Vagina (tissue), 2 donors: Measurements from ENCODE around the gene FMNL2. TPM values are rescaled to one million over a fixed set of nuclear protein-coding genes. Genes with fewer than 3 reads are reported as not detected.
A peak's percentile ranks its signal among the peaks of the same experiment; 100 is the strongest.

ENCODE experiments used
- DNase-seq, 2 donors: peaks; one replicate each; pipeline ENCODE4 v3.0.0-alpha.2; 2017; ENCODE audit errors: extremely low spot score in 2 of 2
- H3K27ac ChIP-seq: fragments of 200-600 bp; sonication (generic); one replicate; pipeline ENCODE4 v1.5.1; 2019
- H3K27me3 ChIP-seq: fragments of 200-600 bp; sonication (generic); one replicate; pipeline ENCODE4 v1.5.1; 2019
- H3K36me3 ChIP-seq, 2 donors: fragments of 200-600 bp; sonication (generic); one replicate each; pipeline ENCODE4 v1.5.1; 2017 to 2019
- H3K4me1 ChIP-seq: fragments of 200-600 bp; sonication (generic); one replicate; pipeline ENCODE4 v1.5.1; 2019
- H3K4me3 ChIP-seq, 2 donors: fragments of 200-600 bp; sonication (generic); 1 replicate in 1 of 2; 2 replicates in 1 of 2; pipeline ENCODE4 v1.5.1; 2016 to 2019
- H3K9me3 ChIP-seq: fragments of 200-600 bp; sonication (generic); one replicate; pipeline ENCODE4 v1.5.1; 2019
- POLR2A ChIP-seq, 2 donors: fragments of 450-650 bp; IDR thresholded peaks; one replicate each; pipeline ENCODE4 v1.6.1; 2017; ENCODE audit warnings: antibody characterized with exemption in 2 of 2, mild to moderate bottlenecking in 2 of 2, moderate library complexity in 2 of 2
- POLR2AphosphoS5 ChIP-seq, 2 donors: sonication (generic); formaldehyde crosslinking; IDR thresholded peaks; one replicate each; pipeline ENCODE4 v1.9.0; 2017; ENCODE audit warnings: antibody characterized with exemption in 2 of 2, mild to moderate bottlenecking in 2 of 2, low read depth in 1 of 2; ENCODE audit not compliant: insufficient read depth in 1 of 2
- intact Hi-C: fragments of 100-400 bp; cut with DNase I; formaldehyde crosslinking; loops from one replicate; pipeline ENCODE4 v1.15.1; 2023
- total RNA-seq: library from RNA; depleted of rRNA; stranded (reverse); fragments of >200 nt; gene quantifications from one replicate; pipeline ENCODE4 v1.2.3, GENCODE V29; 2016
- TF ChIP-seq, protein P1 (sequence below), 3 experiments: fragments of 450-650 bp in 2 of 3; fragments of 200-600 bp in 1 of 3; sonication (generic) in 1 of 3; IDR thresholded peaks; one replicate each; pipeline ENCODE4 v1.5.1; 2017 to 2019; ENCODE audit warnings: antibody characterized with exemption in 3 of 3, mild to moderate bottlenecking in 2 of 3, moderate library complexity in 2 of 3

The FMNL2 gene
- total RNA-seq, 1 donor from 2014 or later = 35.4 TPM

DNA sequence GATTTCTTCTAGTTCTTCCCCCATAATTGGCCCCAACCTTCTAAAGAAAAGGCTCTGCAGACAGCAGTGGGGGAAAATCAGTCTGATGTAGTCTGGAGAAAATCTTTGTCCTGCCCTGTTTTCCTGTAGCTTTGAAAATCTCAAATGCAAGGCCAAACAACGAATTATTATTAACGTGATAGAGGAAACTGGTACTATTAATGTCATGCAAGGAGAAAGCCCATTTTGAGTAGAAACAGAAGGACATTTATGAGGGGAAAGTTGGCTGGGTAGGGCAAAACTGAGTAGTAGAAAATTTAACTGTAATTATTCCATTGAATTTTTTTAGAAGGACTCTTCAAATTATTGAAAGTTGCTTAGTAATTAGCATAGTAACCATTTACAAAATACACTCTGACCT is 98.8 kb downstream of the FMNL2 start:
- Histone ChIP-seq H3K27me3 (no peaks in the 10 kb centered on the region), H3K27ac (peak overlapping the region; percentile 26), H3K4me3 (no peak overlapping the region), H3K36me3 (no peaks in the 10 kb centered on the region), H3K4me1 (peaks cover 55% of the 10 kb centered on the region), H3K9me3 (no peaks in the 10 kb centered on the region)
- no peak for DNase-seq
- intact Hi-C loops = no loop called here
- TF ChIP-seq, protein P1, sequence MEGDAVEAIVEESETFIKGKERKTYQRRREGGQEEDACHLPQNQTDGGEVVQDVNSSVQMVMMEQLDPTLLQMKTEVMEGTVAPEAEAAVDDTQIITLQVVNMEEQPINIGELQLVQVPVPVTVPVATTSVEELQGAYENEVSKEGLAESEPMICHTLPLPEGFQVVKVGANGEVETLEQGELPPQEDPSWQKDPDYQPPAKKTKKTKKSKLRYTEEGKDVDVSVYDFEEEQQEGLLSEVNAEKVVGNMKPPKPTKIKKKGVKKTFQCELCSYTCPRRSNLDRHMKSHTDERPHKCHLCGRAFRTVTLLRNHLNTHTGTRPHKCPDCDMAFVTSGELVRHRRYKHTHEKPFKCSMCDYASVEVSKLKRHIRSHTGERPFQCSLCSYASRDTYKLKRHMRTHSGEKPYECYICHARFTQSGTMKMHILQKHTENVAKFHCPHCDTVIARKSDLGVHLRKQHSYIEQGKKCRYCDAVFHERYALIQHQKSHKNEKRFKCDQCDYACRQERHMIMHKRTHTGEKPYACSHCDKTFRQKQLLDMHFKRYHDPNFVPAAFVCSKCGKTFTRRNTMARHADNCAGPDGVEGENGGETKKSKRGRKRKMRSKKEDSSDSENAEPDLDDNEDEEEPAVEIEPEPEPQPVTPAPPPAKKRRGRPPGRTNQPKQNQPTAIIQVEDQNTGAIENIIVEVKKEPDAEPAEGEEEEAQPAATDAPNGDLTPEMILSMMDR (IDR thresholded peaks at IDR 0.05) = no peak
- TF ChIP-seq POLR2AphosphoS5 (IDR thresholded peaks at IDR 0.05; ENCODE audit: insufficient read depth in 1 of 2, low read depth in 1 of 2) (no peak), POLR2A (IDR thresholded peaks at IDR 0.05) (no peak)

DNA sequence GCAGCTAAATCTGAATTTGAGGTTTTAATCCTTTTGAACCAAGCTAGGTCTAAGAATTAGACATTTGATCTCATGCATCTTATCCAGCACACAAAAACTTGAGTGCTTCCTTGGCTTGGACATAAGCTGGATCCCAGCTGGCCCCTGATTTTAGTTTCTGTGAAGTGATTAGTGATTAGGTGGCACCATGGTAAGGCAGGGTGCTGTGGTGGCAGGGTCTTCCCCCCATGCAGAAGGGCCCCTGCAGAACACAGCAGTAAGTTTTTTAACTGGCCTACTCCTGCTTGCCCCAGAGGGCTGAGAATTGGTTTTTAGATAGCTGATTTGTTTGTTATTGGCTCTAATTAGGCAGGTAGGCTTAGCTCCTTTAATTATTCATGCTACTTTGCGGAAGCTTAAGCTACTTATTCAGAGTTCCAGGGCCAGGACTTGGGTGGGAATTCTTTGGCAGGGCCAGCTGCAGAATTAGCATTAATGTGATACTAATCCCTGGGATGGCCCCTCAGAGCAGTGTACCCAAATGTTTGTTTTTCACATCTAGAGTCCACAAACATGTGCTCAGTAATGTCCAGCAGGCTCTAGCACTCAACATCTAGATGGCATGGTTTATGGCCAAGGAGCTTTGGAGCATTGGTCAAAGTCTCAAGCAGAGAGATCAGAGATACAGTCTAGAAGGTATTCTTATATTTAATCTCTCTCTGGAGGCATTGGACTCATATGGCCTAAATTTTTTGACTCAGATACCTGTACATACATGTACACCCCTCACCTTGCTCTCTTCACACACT is 99.6 kb downstream of the FMNL2 start:
- DNase-seq = no peak
- Histone ChIP-seq H3K27me3 (no peaks in the 10 kb centered on the region), H3K4me1 (peaks cover 55% of the 10 kb centered on the region), H3K9me3 (no peaks in the 10 kb centered on the region), H3K36me3 (no peaks in the 10 kb centered on the region), H3K4me3 (no peak overlapping the region), H3K27ac (no peak overlapping the region)
- TF ChIP-seq, protein P1 (IDR thresholded peaks at IDR 0.05) = no peak
- no peak for TF ChIP-seq POLR2AphosphoS5 (IDR thresholded peaks at IDR 0.05; ENCODE audit: insufficient read depth in 1 of 2, low read depth in 1 of 2)
- TF ChIP-seq POLR2A (IDR thresholded peaks at IDR 0.05) = no peak
- intact Hi-C loops = no loop called here

DNA sequence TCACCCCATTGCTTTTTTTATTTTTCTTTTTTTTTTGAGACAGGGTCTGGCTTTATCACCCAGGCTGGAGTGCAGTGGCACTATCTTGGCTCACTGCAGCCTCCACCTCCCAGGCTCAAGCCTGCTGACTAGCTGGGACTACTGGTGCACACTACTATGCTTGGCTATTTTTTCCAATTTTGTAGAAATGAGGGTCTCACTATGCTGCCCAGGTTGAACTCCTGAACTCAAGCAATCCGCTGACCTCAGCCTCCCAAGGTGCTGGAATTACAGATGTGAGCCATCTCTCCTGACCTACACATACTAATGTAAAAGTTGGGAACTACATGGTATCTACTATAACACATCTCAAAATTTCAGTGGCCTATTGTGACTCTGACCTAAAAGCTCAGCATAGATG is 101.2 kb downstream of the FMNL2 start:
- intact Hi-C loops = no loop called here
- Histone ChIP-seq H3K4me1 (peaks cover 53% of the 10 kb centered on the region), H3K27me3 (no peaks in the 10 kb centered on the region), H3K36me3 (no peaks in the 10 kb centered on the region), H3K9me3 (no peaks in the 10 kb centered on the region), H3K4me3 (no peak overlapping the region), H3K27ac (no peak overlapping the region)
- no peak for DNase-seq
- TF ChIP-seq, protein P1 (IDR thresholded peaks at IDR 0.05) = no peak
- TF ChIP-seq POLR2AphosphoS5 (IDR thresholded peaks at IDR 0.05; ENCODE audit: insufficient read depth in 1 of 2, low read depth in 1 of 2) (no peak), POLR2A (IDR thresholded peaks at IDR 0.05) (no peak)

DNA sequence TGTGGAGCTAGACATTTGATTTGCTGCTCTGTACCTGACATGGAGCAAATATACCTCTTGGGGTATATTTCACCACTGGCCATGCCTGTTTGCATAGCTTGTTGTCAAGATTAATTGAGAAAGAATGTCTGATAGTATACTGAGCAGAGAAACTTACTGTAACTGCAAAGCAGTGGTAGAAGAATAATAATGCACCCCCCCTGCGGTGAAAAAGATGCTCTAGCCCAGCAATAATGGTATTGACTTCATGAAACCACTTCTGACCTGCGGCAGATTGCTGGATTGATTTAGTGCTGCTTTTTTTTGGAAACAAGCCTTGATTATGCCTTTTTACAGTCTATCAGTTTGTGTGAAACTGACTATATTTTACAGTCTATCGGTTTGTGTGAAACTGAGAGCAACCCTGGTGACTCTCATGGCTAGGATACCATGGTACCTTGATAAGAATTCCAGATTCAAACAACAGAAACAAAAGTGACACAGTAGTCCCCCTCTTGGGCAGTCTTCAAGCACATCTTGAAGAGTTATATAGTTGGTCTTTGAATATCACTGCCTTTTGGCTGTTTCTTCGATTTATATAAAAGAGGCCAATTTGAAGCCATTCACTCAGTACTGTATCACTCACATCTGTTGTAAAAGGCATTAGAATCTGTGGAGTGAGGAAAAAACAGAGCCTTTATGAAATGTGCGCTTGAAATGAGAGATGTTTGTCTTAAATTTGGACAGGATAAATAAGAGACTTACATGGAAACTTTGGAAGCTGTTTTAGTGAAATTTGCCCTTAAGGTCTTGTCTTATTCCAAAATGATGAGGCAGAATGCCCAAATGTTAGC is 102.5 kb downstream of the FMNL2 start:
- TF ChIP-seq POLR2AphosphoS5 (IDR thresholded peaks at IDR 0.05; ENCODE audit: insufficient read depth in 1 of 2, low read depth in 1 of 2) (no peak), POLR2A (IDR thresholded peaks at IDR 0.05) (no peak)
- TF ChIP-seq, protein P1 (IDR thresholded peaks at IDR 0.05) = no peak
- no peaks in the 10 kb centered on the region for H3K9me3 ChIP-seq
- H3K36me3 ChIP-seq = no peaks in the 10 kb centered on the region

More for the DNA sequence above, 102.5 kb downstream of the FMNL2 start:
- DNase-seq = no peak
- Histone ChIP-seq H3K27me3 (no peaks in the 10 kb centered on the region), H3K27ac (no peak overlapping the region), H3K4me1 (peaks cover 42% of the 10 kb centered on the region), H3K4me3 (no peak overlapping the region)
- intact Hi-C loops = no loop called here
